IPS-11a (cell line): ENCODE data around the gene ZMYND11.
A peak's percentile ranks its signal among the peaks of the same experiment; 100 is the strongest.

Experiments used
- H3K4me3 ChIP-seq: one replicate; pipeline ENCODE4 v1.5.1; 2013; ENCODE audit warnings: low read depth, low read length, control low read depth

ZMYND11 gene

GRCh38 chr10:135132-135600 lies at the start of gene ZMYND11:
ZMYND11 (plus strand) TSS chr10:135455; CDS start chr10:180013, 44,558 bp downstream.
- H3K4me3 ChIP-seq: peak within 1 kb of the TSS; percentile 69

- H3K4me3 ChIP-seq: no peak overlapping the region
Observed at GRCh38 chr10:86031-86430, 49.2 kb upstream of the ZMYND11 start.

- H3K4me3 ChIP-seq: no peak overlapping the region
Observed at GRCh38 chr10:87177-88080, 47.8 kb upstream of the ZMYND11 start.

- no peak overlapping the region for H3K4me3 ChIP-seq
Observed at GRCh38 chr10:88253-88652, 47.0 kb upstream of the ZMYND11 start.

GRCh38 chr10:89248-89647 lies 46.0 kb upstream of the ZMYND11 start:
- no peak overlapping the region for H3K4me3 ChIP-seq

- H3K4me3 ChIP-seq: no peak overlapping the region
Observed at GRCh38 chr10:90161-90560, 45.1 kb upstream of the ZMYND11 start.

- no peak overlapping the region for H3K4me3 ChIP-seq
Observed at GRCh38 chr10:91313-91712, 43.9 kb upstream of the ZMYND11 start.

- H3K4me3 ChIP-seq: no peak overlapping the region
Observed at GRCh38 chr10:92153-92552, 43.1 kb upstream of the ZMYND11 start.

- no peak overlapping the region for H3K4me3 ChIP-seq
Observed at GRCh38 chr10:92846-93245, 42.4 kb upstream of the ZMYND11 start.

GRCh38 chr10:94613-95012 lies 40.6 kb upstream of the ZMYND11 start:
- H3K4me3 ChIP-seq: no peak overlapping the region

- H3K4me3 ChIP-seq: no peak overlapping the region
Observed at GRCh38 chr10:95356-96115, 39.7 kb upstream of the ZMYND11 start.

GRCh38 chr10:96466-96865 lies 38.8 kb upstream of the ZMYND11 start:
- no peak overlapping the region for H3K4me3 ChIP-seq

GRCh38 chr10:104416-104815 lies 30.8 kb upstream of the ZMYND11 start:
- H3K4me3 ChIP-seq: no peak overlapping the region

GRCh38 chr10:104862-105565 lies 30.2 kb upstream of the ZMYND11 start:
- H3K4me3 ChIP-seq: no peak overlapping the region

- H3K4me3 ChIP-seq: no peak overlapping the region
Observed at GRCh38 chr10:105806-106205, 29.4 kb upstream of the ZMYND11 start.

GRCh38 chr10:106740-107139 lies 28.5 kb upstream of the ZMYND11 start:
- H3K4me3 ChIP-seq: no peak overlapping the region

GRCh38 chr10:112246-112645 lies 23.0 kb upstream of the ZMYND11 start:
- H3K4me3 ChIP-seq: no peak overlapping the region

- no peak overlapping the region for H3K4me3 ChIP-seq
Observed at GRCh38 chr10:124874-125273, 10.4 kb upstream of the ZMYND11 start.

- H3K4me3 ChIP-seq: no peak overlapping the region
Observed at GRCh38 chr10:127612-128432, 7.4 kb upstream of the ZMYND11 start.

- no peak overlapping the region for H3K4me3 ChIP-seq
Observed at GRCh38 chr10:129810-130209, 5.4 kb upstream of the ZMYND11 start.
